H1 (cell line): ENCODE results near the gene DDI2. TPM values are rescaled to one million over a fixed set of nuclear protein-coding genes. Genes with fewer than 3 reads are reported as not detected.

Experiments used
- BCL11A ChIP-seq, 2 experiments: IDR thresholded peaks; one replicate each; pipeline ENCODE4 v1.6.1; 2011; ENCODE audit warnings: low read depth in 2 of 2, low read length in 2 of 2, mild to moderate bottlenecking in 2 of 2
- JUND ChIP-seq: IDR thresholded peaks from 2 replicates; pipeline ENCODE4 v1.6.1; 2011; ENCODE audit warnings: mild to moderate bottlenecking, improper control_type of control experiment, low read length
- KDM1A ChIP-seq: fragments of 200-600, 300-600 bp; sonication (generic); IDR thresholded peaks from 2 replicates; pipeline ENCODE4 v1.7.1; 2016; ENCODE audit warnings: mild to moderate bottlenecking, low read length, borderline replicate concordance
- SIX5 ChIP-seq: IDR thresholded peaks from 2 replicates; pipeline ENCODE4 v1.6.1; 2011; ENCODE audit warnings: mild to moderate bottlenecking, low read depth, low read length
- SP4 ChIP-seq: IDR thresholded peaks from 2 replicates; pipeline ENCODE4 v1.6.1; 2012; ENCODE audit warnings: low read length, inconsistent platforms
- polyA plus RNA-seq, 7 experiments: library from polyadenylated mRNA; depleted of rRNA in 3 of 7; stranded (reverse) in 5 of 7; unstranded in 2 of 7; fragments of >200 nt in 5 of 7; fragments of 200-250 nt in 2 of 7; gene quantifications; 1 replicate in 5 of 7; 2 replicates in 1 of 7; 4 replicates in 1 of 7; pipeline versions ENCODE4 v1.2.1 to v1.2.3, GENCODE V29; 2011 to 2013; ENCODE audit warnings: missing spikeins in 2 of 7, mixed read lengths in 2 of 7
- total RNA-seq: library from RNA; stranded (reverse); fragmentation: NEBNext Ultra II Directional; extraction: Animal tissue kit (Norgen Biotek cat#: 25700); gene quantifications from 2 replicates; pipeline ENCODE4 v1.2.1, GENCODE V29; 2021
- TF ChIP-seq, protein P1 (sequence below), 3 experiments: IDR thresholded peaks; 1 replicate in 2 of 3; 2 replicates in 1 of 3; pipeline versions ENCODE4 v1.5.1 to v1.6.1; 2011; ENCODE audit warnings: low read length in 3 of 3, mild to moderate bottlenecking in 3 of 3, inconsistent platforms in 2 of 3, low read depth in 1 of 3, moderate library complexity in 1 of 3; ENCODE audit not compliant: insufficient read depth in 1 of 3; ENCODE audit errors: control extremely low read depth in 1 of 3
- TF ChIP-seq, protein P2 (sequence below): fragments of 300-600 bp; sonication (generic); IDR thresholded peaks from 2 replicates; pipeline ENCODE4 v1.7.1; 2012; ENCODE audit warnings: low read length, moderate library complexity, mild to moderate bottlenecking, inconsistent platforms; ENCODE audit not compliant: insufficient replicate concordance

Gene DDI2
- total and polyA plus RNA-seq, 2 of the 8 experiments (the other 6 are each of a cell fraction or from before 2014, with no cell fraction given): 7.7 to 38.3 TPM

DNA sequence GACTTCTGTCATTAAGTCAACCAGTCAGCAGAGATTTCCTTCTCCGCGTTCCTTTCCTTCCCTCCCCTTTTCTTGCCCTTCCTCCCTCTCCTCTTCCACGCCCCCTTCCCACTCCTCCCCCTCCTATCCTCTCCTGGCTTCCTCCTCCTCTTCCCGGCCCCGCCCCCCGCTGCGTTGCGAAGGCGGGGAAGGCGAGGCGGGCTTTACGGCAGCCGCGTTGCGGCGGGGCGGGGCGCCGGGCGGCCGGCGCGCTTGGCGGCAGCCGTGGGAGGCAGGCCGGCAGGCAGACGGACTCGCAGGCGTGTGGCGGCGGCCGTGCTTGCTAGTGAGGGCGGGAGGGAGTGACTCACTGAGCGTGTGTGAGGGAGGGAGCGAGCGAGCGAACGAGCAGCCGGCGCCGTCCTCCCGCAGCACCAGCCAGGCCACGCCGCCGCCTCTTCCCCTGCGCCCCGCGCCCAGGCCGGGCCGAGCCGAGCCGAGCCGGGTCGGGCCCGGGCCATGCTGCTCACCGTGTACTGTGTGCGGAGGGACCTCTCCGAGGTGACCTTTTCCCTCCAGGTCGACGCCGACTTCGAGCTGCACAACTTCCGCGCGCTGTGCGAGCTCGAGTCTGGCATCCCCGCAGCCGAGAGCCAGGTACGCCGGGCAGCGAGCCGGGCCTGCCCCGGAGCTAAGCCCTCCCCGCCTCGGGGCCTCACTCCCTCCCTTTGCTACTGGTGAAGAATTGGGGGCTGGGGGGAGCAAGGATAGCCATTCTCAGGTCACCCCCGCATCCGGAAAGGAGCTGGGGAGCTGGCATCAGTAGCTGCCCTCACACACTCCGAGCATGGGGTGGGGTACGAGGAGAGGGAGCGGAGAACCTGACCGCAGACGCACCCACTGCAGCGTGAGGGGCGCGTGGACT, at the start of gene DDI2 (continued):
- TF ChIP-seq, protein P1, sequence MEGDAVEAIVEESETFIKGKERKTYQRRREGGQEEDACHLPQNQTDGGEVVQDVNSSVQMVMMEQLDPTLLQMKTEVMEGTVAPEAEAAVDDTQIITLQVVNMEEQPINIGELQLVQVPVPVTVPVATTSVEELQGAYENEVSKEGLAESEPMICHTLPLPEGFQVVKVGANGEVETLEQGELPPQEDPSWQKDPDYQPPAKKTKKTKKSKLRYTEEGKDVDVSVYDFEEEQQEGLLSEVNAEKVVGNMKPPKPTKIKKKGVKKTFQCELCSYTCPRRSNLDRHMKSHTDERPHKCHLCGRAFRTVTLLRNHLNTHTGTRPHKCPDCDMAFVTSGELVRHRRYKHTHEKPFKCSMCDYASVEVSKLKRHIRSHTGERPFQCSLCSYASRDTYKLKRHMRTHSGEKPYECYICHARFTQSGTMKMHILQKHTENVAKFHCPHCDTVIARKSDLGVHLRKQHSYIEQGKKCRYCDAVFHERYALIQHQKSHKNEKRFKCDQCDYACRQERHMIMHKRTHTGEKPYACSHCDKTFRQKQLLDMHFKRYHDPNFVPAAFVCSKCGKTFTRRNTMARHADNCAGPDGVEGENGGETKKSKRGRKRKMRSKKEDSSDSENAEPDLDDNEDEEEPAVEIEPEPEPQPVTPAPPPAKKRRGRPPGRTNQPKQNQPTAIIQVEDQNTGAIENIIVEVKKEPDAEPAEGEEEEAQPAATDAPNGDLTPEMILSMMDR (IDR thresholded peaks at IDR 0.05; ENCODE audit: control extremely low read depth in 1 of 3, insufficient read depth in 1 of 3, low read depth in 1 of 3, low read length in 3 of 3): no peak
- peak; percentile 32; the same call in 1 of the 2 replicates for TF ChIP-seq JUND
- TF ChIP-seq SIX5: no peak
- TF ChIP-seq KDM1A: no peak
- TF ChIP-seq, protein P2, sequence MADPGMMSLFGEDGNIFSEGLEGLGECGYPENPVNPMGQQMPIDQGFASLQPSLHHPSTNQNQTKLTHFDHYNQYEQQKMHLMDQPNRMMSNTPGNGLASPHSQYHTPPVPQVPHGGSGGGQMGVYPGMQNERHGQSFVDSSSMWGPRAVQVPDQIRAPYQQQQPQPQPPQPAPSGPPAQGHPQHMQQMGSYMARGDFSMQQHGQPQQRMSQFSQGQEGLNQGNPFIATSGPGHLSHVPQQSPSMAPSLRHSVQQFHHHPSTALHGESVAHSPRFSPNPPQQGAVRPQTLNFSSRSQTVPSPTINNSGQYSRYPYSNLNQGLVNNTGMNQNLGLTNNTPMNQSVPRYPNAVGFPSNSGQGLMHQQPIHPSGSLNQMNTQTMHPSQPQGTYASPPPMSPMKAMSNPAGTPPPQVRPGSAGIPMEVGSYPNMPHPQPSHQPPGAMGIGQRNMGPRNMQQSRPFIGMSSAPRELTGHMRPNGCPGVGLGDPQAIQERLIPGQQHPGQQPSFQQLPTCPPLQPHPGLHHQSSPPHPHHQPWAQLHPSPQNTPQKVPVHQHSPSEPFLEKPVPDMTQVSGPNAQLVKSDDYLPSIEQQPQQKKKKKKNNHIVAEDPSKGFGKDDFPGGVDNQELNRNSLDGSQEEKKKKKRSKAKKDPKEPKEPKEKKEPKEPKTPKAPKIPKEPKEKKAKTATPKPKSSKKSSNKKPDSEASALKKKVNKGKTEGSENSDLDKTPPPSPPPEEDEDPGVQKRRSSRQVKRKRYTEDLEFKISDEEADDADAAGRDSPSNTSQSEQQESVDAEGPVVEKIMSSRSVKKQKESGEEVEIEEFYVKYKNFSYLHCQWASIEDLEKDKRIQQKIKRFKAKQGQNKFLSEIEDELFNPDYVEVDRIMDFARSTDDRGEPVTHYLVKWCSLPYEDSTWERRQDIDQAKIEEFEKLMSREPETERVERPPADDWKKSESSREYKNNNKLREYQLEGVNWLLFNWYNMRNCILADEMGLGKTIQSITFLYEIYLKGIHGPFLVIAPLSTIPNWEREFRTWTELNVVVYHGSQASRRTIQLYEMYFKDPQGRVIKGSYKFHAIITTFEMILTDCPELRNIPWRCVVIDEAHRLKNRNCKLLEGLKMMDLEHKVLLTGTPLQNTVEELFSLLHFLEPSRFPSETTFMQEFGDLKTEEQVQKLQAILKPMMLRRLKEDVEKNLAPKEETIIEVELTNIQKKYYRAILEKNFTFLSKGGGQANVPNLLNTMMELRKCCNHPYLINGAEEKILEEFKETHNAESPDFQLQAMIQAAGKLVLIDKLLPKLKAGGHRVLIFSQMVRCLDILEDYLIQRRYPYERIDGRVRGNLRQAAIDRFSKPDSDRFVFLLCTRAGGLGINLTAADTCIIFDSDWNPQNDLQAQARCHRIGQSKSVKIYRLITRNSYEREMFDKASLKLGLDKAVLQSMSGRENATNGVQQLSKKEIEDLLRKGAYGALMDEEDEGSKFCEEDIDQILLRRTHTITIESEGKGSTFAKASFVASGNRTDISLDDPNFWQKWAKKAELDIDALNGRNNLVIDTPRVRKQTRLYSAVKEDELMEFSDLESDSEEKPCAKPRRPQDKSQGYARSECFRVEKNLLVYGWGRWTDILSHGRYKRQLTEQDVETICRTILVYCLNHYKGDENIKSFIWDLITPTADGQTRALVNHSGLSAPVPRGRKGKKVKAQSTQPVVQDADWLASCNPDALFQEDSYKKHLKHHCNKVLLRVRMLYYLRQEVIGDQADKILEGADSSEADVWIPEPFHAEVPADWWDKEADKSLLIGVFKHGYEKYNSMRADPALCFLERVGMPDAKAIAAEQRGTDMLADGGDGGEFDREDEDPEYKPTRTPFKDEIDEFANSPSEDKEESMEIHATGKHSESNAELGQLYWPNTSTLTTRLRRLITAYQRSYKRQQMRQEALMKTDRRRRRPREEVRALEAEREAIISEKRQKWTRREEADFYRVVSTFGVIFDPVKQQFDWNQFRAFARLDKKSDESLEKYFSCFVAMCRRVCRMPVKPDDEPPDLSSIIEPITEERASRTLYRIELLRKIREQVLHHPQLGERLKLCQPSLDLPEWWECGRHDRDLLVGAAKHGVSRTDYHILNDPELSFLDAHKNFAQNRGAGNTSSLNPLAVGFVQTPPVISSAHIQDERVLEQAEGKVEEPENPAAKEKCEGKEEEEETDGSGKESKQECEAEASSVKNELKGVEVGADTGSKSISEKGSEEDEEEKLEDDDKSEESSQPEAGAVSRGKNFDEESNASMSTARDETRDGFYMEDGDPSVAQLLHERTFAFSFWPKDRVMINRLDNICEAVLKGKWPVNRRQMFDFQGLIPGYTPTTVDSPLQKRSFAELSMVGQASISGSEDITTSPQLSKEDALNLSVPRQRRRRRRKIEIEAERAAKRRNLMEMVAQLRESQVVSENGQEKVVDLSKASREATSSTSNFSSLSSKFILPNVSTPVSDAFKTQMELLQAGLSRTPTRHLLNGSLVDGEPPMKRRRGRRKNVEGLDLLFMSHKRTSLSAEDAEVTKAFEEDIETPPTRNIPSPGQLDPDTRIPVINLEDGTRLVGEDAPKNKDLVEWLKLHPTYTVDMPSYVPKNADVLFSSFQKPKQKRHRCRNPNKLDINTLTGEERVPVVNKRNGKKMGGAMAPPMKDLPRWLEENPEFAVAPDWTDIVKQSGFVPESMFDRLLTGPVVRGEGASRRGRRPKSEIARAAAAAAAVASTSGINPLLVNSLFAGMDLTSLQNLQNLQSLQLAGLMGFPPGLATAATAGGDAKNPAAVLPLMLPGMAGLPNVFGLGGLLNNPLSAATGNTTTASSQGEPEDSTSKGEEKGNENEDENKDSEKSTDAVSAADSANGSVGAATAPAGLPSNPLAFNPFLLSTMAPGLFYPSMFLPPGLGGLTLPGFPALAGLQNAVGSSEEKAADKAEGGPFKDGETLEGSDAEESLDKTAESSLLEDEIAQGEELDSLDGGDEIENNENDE: no peak
- TF ChIP-seq BCL11A (IDR thresholded peaks at IDR 0.05; ENCODE audit: low read depth in 2 of 2, low read length in 2 of 2): no peak
- peak; percentile 32; the same call in 1 of the 2 replicates for TF ChIP-seq SP4
